ENCODE measurements around the gene FBXW12. TPM values are rescaled to one million over a fixed set of nuclear protein-coding genes. Genes with fewer than 3 reads are reported as not detected.

Gene FBXW12
- total and polyA plus RNA-seq, 5 donors from 2014 or later, result not detected

- Mint-ChIP-seq H3K4me3 (no peak overlapping the region), H3K27me3 (peaks cover 25% of the 10 kb centered on the region), H3K27ac (no peak overlapping the region), H3K36me3 (no peaks in the 10 kb centered on the region), H3K9me3 (peaks cover 3 to 13% (median 6%) of the 10 kb centered on the region in 7 donors), H3K4me1 (no peaks in the 10 kb centered on the region)
- Histone ChIP-seq H3K27ac (ENCODE audit: insufficient read depth, low read length, poor library complexity, severe bottlenecking) (no peak overlapping the region), H3K4me3 (ENCODE audit: low read depth, low read length) (no peak overlapping the region), H3K27me3 (ENCODE audit: control insufficient read depth, insufficient read depth, low read length) (peaks cover 3% of the 10 kb centered on the region), H3K9me3 (ENCODE audit: control insufficient read depth in 2 of 2, low read length in 2 of 2) (peaks cover 7 to 8% of the 10 kb centered on the region in 2 experiments), H3K4me1 (ENCODE audit: control insufficient read depth, insufficient read depth, low read length, poor library complexity, severe bottlenecking) (no peaks in the 10 kb centered on the region), H3K36me3 (ENCODE audit: control insufficient read depth, insufficient read depth, low read length) (no peaks in the 10 kb centered on the region)
- ATAC-seq (ENCODE audit: low read depth in 2 of 2) (no peak), DNase-seq (no peak)
Measured at GRCh38 chr3:48364840-48365239, 7.2 kb upstream of the FBXW12 start.

- Mint-ChIP-seq H3K27me3 (peaks cover 16% of the 10 kb centered on the region), H3K27ac (no peak overlapping the region), H3K36me3 (no peaks in the 10 kb centered on the region), H3K9me3 (peaks cover 0 to 4% (median 1%) of the 10 kb centered on the region in 7 donors), H3K4me3 (no peak overlapping the region), H3K4me1 (no peaks in the 10 kb centered on the region)
- DNase-seq (no peak), ATAC-seq (ENCODE audit: low read depth in 2 of 2) (no peak)
- Histone ChIP-seq H3K4me3 (ENCODE audit: low read depth, low read length) (no peak overlapping the region), H3K9me3 (ENCODE audit: control insufficient read depth in 2 of 2, low read length in 2 of 2) (peaks cover 2 to 3% of the 10 kb centered on the region in 2 experiments), H3K36me3 (ENCODE audit: control insufficient read depth, insufficient read depth, low read length) (no peaks in the 10 kb centered on the region), H3K27me3 (ENCODE audit: control insufficient read depth, insufficient read depth, low read length) (no peaks in the 10 kb centered on the region), H3K4me1 (ENCODE audit: control insufficient read depth, insufficient read depth, low read length, poor library complexity, severe bottlenecking) (no peaks in the 10 kb centered on the region), H3K27ac (ENCODE audit: insufficient read depth, low read length, poor library complexity, severe bottlenecking) (no peak overlapping the region)
Measured at GRCh38 chr3:48367201-48367600, 4.8 kb upstream of the FBXW12 start.

GRCh38 chr3:48369693-48370332 is 2.2 kb upstream of the FBXW12 start:
- Histone ChIP-seq H3K9me3 (ENCODE audit: control insufficient read depth in 2 of 2, low read length in 2 of 2) (no peaks in the 10 kb centered on the region), H3K4me1 (ENCODE audit: control insufficient read depth, insufficient read depth, low read length, poor library complexity, severe bottlenecking) (no peaks in the 10 kb centered on the region), H3K4me3 (ENCODE audit: low read depth, low read length) (no peak overlapping the region), H3K27ac (ENCODE audit: insufficient read depth, low read length, poor library complexity, severe bottlenecking) (no peak overlapping the region), H3K27me3 (ENCODE audit: control insufficient read depth, insufficient read depth, low read length) (no peaks in the 10 kb centered on the region), H3K36me3 (ENCODE audit: control insufficient read depth, insufficient read depth, low read length) (no peaks in the 10 kb centered on the region)
- ATAC-seq (ENCODE audit: low read depth in 2 of 2), result no peak
- DNase-seq, result no peak
- Mint-ChIP-seq H3K4me1 (no peaks in the 10 kb centered on the region), H3K27me3 (peaks cover 8% of the 10 kb centered on the region), H3K36me3 (no peaks in the 10 kb centered on the region), H3K27ac (peak overlapping the region in 1 of 3 donors; percentile 18), H3K4me3 (no peak overlapping the region), H3K9me3 (peaks cover 0 to 1% (median 0%) of the 10 kb centered on the region in 7 donors)

DNA sequence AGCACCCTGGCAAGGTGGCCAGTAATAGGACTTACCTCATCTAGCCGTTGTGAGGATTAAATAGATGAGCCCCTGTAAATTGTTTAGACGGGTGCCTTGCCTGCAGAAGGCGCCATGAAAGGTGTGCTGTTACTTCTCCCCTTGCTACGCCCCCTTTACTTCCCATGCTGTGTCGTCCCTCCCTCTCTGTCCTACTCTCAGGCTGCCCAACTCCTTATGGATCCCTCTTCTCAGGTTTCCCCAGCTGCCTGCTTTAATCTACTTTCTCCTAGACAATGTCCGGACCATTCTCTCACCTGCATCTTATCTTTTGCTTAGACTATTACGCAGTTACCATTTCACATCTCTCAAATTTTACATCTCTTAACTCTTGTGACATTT is 1.7 kb upstream of the FBXW12 start:
- Mint-ChIP-seq H3K4me1 (no peaks in the 10 kb centered on the region), H3K4me3 (no peak overlapping the region), H3K27me3 (peaks cover 5% of the 10 kb centered on the region), H3K9me3 (peaks cover 0 to 1% (median 0%) of the 10 kb centered on the region in 7 donors), H3K36me3 (no peaks in the 10 kb centered on the region), H3K27ac (no peak overlapping the region)
- Histone ChIP-seq H3K36me3 (ENCODE audit: control insufficient read depth, insufficient read depth, low read length) (no peaks in the 10 kb centered on the region), H3K27ac (ENCODE audit: insufficient read depth, low read length, poor library complexity, severe bottlenecking) (no peak overlapping the region), H3K27me3 (ENCODE audit: control insufficient read depth, insufficient read depth, low read length) (no peaks in the 10 kb centered on the region), H3K4me1 (ENCODE audit: control insufficient read depth, insufficient read depth, low read length, poor library complexity, severe bottlenecking) (no peaks in the 10 kb centered on the region), H3K9me3 (ENCODE audit: control insufficient read depth in 2 of 2, low read length in 2 of 2) (no peaks in the 10 kb centered on the region), H3K4me3 (ENCODE audit: low read depth, low read length) (no peak overlapping the region)
- ATAC-seq (ENCODE audit: low read depth in 2 of 2), result no peak
- no peak for DNase-seq

GRCh38 chr3:48372377-48372770 is 355 bp downstream of the FBXW12 start:
- DNase-seq, result no peak
- no peak overlapping the region for H3K4me3 Mint-ChIP-seq
- ATAC-seq (ENCODE audit: low read depth in 2 of 2), result no peak

GRCh38 chr3:48372862-48373435 is 930 bp downstream of the FBXW12 start:
- peaks cover 5% of the 10 kb centered on the region for H3K27me3 Mint-ChIP-seq
- H3K9me3 Mint-ChIP-seq, result peaks cover 0 to 1% (median 0%) of the 10 kb centered on the region in 7 donors
- DNase-seq, result no peak
- no peaks in the 10 kb centered on the region for H3K36me3 Mint-ChIP-seq
- H3K27ac Mint-ChIP-seq, result peak overlapping the region in 1 of 3 donors; percentile 5
- no peak overlapping the region for H3K27ac ChIP-seq (ENCODE audit: insufficient read depth, low read length, poor library complexity, severe bottlenecking)
- H3K9me3 ChIP-seq (ENCODE audit: control insufficient read depth in 2 of 2, low read length in 2 of 2), result no peaks in the 10 kb centered on the region
- no peak for ATAC-seq (ENCODE audit: low read depth in 2 of 2)
- no peaks in the 10 kb centered on the region for H3K4me1 ChIP-seq (ENCODE audit: control insufficient read depth, insufficient read depth, low read length, poor library complexity, severe bottlenecking)
- no peak overlapping the region for H3K4me3 Mint-ChIP-seq
- no peaks in the 10 kb centered on the region for H3K27me3 ChIP-seq (ENCODE audit: control insufficient read depth, insufficient read depth, low read length)
- no peaks in the 10 kb centered on the region for H3K36me3 ChIP-seq (ENCODE audit: control insufficient read depth, insufficient read depth, low read length)
- no peaks in the 10 kb centered on the region for H3K4me1 Mint-ChIP-seq
- no peak overlapping the region for H3K4me3 ChIP-seq (ENCODE audit: low read depth, low read length)

More at GRCh38 chr3:48372377-48372770, 355 bp downstream of the FBXW12 start:
- Histone ChIP-seq H3K9me3 (ENCODE audit: control insufficient read depth in 2 of 2, low read length in 2 of 2) (no peaks in the 10 kb centered on the region), H3K4me1 (ENCODE audit: control insufficient read depth, insufficient read depth, low read length, poor library complexity, severe bottlenecking) (no peaks in the 10 kb centered on the region), H3K27me3 (ENCODE audit: control insufficient read depth, insufficient read depth, low read length) (no peaks in the 10 kb centered on the region), H3K27ac (ENCODE audit: insufficient read depth, low read length, poor library complexity, severe bottlenecking) (no peak overlapping the region), H3K36me3 (ENCODE audit: control insufficient read depth, insufficient read depth, low read length) (no peaks in the 10 kb centered on the region), H3K4me3 (ENCODE audit: low read depth, low read length) (no peak overlapping the region)
- Mint-ChIP-seq H3K27me3 (peaks cover 5% of the 10 kb centered on the region), H3K27ac (no peak overlapping the region), H3K4me1 (no peaks in the 10 kb centered on the region), H3K9me3 (peaks cover 0 to 1% (median 0%) of the 10 kb centered on the region in 7 donors), H3K36me3 (no peaks in the 10 kb centered on the region)

DNA sequence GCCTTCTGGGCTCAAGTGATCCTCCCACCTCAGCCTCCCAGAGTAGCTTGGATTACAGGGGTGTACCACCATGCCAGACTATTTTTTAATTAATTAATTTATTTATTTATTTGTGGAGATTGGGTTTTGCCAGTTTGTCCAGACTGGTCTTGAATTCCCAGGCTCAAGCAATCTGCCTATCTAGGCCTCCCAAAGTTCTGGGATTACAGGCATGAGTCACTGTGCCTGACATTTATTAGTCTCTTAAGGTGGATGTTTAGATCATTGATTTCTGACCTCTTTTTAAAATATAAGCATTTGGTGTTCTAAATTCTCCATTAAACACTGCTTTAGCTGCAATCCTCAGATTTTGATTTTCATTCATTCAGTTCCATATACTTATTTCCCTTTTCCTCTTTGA is 15.6 kb downstream of the FBXW12 start:
- Mint-ChIP-seq H3K4me3 (no peak overlapping the region), H3K27me3 (peaks cover 46% of the 10 kb centered on the region), H3K4me1 (peaks cover 0 to 1% (median 0%) of the 10 kb centered on the region in 4 donors), H3K9me3 (peaks cover 0 to 1% (median 0%) of the 10 kb centered on the region in 7 donors), H3K36me3 (no peaks in the 10 kb centered on the region), H3K27ac (no peak overlapping the region)
- H3K9me3 ChIP-seq (ENCODE audit: control insufficient read depth in 2 of 2, low read length in 2 of 2), result no peaks in the 10 kb centered on the region
- ATAC-seq (ENCODE audit: low read depth in 2 of 2) (no peak), DNase-seq (no peak)
- H3K27me3 ChIP-seq (ENCODE audit: control insufficient read depth, insufficient read depth, low read length), result peaks cover 25% of the 10 kb centered on the region
- H3K4me1 ChIP-seq (ENCODE audit: control insufficient read depth, insufficient read depth, low read length, poor library complexity, severe bottlenecking), result no peaks in the 10 kb centered on the region
- no peaks in the 10 kb centered on the region for H3K36me3 ChIP-seq (ENCODE audit: control insufficient read depth, insufficient read depth, low read length)
- H3K27ac ChIP-seq (ENCODE audit: insufficient read depth, low read length, poor library complexity, severe bottlenecking), result no peak overlapping the region
- no peak overlapping the region for H3K4me3 ChIP-seq (ENCODE audit: low read depth, low read length)

GRCh38 chr3:48388966-48389365 is 16.9 kb downstream of the FBXW12 start:
- Histone ChIP-seq H3K27me3 (ENCODE audit: control insufficient read depth, insufficient read depth, low read length) (peaks cover 25% of the 10 kb centered on the region), H3K36me3 (ENCODE audit: control insufficient read depth, insufficient read depth, low read length) (no peaks in the 10 kb centered on the region), H3K4me1 (ENCODE audit: control insufficient read depth, insufficient read depth, low read length, poor library complexity, severe bottlenecking) (no peaks in the 10 kb centered on the region), H3K27ac (ENCODE audit: insufficient read depth, low read length, poor library complexity, severe bottlenecking) (no peak overlapping the region), H3K4me3 (ENCODE audit: low read depth, low read length) (no peak overlapping the region), H3K9me3 (ENCODE audit: control insufficient read depth in 2 of 2, low read length in 2 of 2) (no peaks in the 10 kb centered on the region)
- Mint-ChIP-seq H3K27me3 (peaks cover 37% of the 10 kb centered on the region), H3K4me1 (peaks cover 0 to 1% (median 0%) of the 10 kb centered on the region in 4 donors), H3K27ac (no peak overlapping the region), H3K4me3 (no peak overlapping the region), H3K9me3 (peaks cover 0 to 1% (median 0%) of the 10 kb centered on the region in 7 donors), H3K36me3 (no peaks in the 10 kb centered on the region)
- ATAC-seq (ENCODE audit: low read depth in 2 of 2), result no peak
- DNase-seq, result no peak
